Measurements from ENCODE around the gene LPCAT3. TPM values are rescaled to one million over a fixed set of nuclear protein-coding genes. Genes with fewer than 3 reads are reported as not detected.

LPCAT3 gene
- total RNA-seq, 2 donors from 2014 or later, result 34.3 to 45.2 TPM

DNA sequence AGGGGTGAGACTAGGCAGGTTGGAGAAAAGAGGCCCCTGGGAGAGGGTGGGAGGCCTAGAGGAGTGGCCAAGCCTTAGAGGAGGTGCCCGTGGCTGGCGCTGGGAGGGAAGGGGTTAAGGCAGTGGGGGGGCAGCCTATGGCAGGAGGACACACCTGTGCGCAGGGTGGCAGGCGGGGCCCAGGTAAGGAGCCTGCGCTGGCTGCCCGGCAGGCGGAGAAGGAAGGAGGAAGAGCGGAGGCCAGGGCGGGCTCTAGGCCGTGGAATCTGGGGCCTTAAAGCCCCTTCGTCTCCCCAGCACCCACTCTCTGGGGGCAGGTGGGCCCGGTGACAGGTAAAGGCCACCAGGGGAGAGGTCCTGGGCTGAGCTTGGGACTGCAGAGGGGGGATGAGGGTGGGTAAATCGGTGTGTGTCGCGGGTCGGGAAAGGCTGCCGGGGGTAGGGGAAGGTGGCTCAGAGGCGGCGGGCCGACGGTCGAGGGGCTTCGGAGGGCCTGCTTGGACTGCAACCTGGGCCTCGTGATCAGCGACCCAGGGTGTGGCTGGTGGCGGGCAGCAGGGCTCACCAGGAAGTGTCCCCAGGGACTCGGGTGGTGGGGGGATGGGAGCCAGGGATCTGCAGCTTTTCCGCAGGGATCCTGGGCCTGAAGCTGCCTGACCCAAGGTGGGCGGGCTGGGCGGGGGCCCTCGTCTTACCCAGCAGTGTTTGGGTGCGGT, 55.1 kb downstream of the LPCAT3 start:
- Mint-ChIP-seq H3K36me3 (ENCODE audit: low read depth) (peaks cover 6% of the 10 kb centered on the region), H3K27me3 (no peaks in the 10 kb centered on the region), H3K4me3 (peak overlapping the region; percentile 28), H3K27ac (peak overlapping the region; percentile 98), H3K4me1 (peaks cover 44% of the 10 kb centered on the region)
- ATAC-seq, result no peak
- H3K9me3 ChIP-seq (ENCODE audit: control insufficient read depth, low read length, poor library complexity, severe bottlenecking), result no peaks in the 10 kb centered on the region
- DNase-seq, result no peak

DNA sequence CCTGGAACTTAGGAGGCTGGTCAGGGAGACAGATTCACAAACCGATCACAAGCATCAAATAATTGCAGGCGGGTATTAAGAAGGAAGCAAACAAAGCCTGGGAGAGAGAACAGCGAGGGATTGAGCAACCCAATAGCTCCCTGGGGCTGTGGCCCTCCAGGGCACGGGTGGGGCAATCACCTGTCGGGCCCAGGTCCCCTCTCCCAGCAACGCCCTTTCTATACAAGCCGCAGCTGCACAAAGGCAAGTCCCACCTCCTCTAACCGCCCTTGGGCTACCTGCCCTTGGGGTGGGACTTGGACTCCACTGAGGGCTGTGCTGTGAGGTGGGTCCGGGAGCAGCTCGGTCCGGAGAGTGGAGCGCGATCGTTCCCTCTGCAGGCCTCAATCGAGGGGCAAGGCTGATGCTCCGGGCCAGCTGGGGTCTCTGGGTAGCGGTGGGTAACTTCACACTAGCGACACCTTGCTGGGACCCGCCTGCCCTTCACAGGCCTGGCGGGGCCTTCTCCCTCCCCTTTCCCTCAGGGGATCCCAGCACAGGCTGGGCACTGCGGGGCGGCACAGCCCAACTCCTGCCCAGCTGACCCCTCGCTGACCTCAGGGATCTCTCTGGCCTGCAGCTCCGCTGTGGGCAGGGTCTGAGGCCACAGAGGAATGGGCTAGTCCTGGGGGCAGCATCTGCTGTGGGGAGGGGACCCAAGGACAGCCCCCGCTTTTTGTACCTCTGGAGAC, 55.8 kb downstream of the LPCAT3 start:
- Mint-ChIP-seq H3K4me1 (peaks cover 48% of the 10 kb centered on the region), H3K27ac (peak overlapping the region; percentile 98), H3K27me3 (no peaks in the 10 kb centered on the region), H3K4me3 (peak overlapping the region; percentile 91), H3K36me3 (ENCODE audit: low read depth) (peaks cover 6% of the 10 kb centered on the region)
- no peak for DNase-seq
- no peaks in the 10 kb centered on the region for H3K9me3 ChIP-seq (ENCODE audit: control insufficient read depth, low read length, poor library complexity, severe bottlenecking)
- no peak for ATAC-seq

DNA sequence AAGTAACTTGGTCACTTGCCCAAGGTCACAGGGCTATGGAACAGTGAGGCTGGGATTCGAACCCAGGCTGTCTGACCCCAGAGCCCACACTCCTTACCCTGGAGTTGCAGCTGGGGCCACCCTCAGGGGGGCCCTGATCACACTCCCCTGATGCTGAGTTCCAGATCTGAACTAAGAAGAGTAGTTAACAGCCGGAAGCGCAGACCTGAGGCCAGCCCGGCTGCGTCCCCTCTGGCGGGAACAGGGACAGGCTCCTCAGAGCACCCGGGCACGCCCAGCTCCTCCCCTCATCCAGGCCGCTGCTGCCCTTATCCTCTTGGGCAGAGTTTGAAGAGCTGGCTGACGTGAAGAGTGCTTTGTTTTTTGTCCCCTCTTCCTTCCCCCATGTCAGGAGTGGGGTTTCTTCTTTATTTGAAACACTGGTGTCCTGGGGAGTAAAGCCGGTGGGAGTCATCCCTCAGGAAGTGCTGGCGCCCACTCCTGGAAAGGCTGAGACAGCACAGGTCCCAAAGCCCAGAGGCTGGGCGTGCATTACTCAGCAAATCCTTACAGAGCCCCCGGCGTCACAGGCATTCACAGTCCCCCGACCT, 56.5 kb downstream of the LPCAT3 start:
- Mint-ChIP-seq H3K36me3 (ENCODE audit: low read depth) (peaks cover 10% of the 10 kb centered on the region), H3K4me3 (peak overlapping the region; percentile 91), H3K27me3 (no peaks in the 10 kb centered on the region), H3K27ac (peak overlapping the region; percentile 98), H3K4me1 (peaks cover 54% of the 10 kb centered on the region)
- DNase-seq (peak in 1 of 3 donors; percentile 43), ATAC-seq (peak; percentile 24)
- H3K9me3 ChIP-seq (ENCODE audit: control insufficient read depth, low read length, poor library complexity, severe bottlenecking), result no peaks in the 10 kb centered on the region

DNA sequence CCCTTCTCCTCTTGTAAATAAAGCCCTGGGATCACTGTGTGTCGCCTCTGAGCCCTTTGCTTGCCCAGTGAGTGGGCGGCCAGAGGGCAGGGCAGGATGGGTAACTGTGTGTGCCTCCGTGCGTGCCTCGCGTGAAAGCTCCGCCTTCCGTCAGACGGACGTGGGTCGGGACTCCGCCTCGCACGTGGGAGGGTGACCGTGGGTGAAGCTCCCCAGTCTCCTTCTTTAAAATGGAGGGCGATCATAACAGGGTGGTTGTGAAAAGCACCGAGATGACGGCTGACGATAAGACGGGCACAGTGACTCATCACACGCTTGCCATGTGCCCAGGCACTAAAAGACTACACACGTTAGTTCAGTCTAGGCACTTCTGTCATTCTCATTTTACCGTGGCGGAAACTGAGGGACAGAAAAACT, 57.0 kb downstream of the LPCAT3 start:
- H3K27ac Mint-ChIP-seq, result peak overlapping the region; percentile 98
- no peaks in the 10 kb centered on the region for H3K27me3 Mint-ChIP-seq
- H3K4me1 Mint-ChIP-seq, result peaks cover 59% of the 10 kb centered on the region
- peak overlapping the region; percentile 91 for H3K4me3 Mint-ChIP-seq
- ATAC-seq (peak; percentile 83), DNase-seq (peak; percentile 76 to 86 (median 78))
- peaks cover 11% of the 10 kb centered on the region for H3K36me3 Mint-ChIP-seq (ENCODE audit: low read depth)
- no peaks in the 10 kb centered on the region for H3K9me3 ChIP-seq (ENCODE audit: control insufficient read depth, low read length, poor library complexity, severe bottlenecking)

DNA sequence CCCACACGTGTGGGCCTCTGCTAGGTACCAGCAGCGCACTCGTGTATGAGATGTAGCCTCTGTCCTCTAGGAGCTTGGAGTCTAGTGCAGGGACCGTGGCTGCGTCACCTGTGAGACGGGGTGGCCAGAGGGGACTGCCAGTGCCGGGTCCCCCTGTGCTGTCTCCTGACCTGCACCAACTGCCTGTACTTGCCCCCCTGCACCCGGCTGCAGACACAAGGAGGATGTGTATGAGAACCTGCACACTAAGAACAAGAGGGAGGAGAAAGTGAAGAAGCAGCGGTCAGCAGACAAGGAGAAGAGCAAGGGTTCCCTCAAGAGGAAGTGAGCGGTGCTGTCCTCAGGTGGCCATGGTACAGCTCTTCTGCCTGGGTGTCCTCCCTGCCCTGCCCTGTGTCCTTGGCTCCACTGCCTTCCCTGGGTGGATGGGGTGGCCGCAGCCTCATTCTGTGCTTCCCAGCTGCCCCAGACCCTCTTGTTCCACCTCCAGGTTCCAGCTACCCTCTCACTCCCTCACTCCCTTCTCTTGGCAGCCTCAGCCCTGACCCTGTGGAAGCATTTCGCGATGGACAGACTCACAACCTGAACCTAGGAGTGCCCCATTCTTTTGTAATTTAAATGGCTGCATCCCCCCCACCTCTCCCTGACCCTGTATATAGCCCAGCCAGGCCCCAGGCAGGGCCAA, 57.5 kb downstream of the LPCAT3 start:
- H3K36me3 Mint-ChIP-seq (ENCODE audit: low read depth), result peaks cover 11% of the 10 kb centered on the region
- no peaks in the 10 kb centered on the region for H3K9me3 ChIP-seq (ENCODE audit: control insufficient read depth, low read length, poor library complexity, severe bottlenecking)
- DNase-seq (no peak), ATAC-seq (no peak)
- no peaks in the 10 kb centered on the region for H3K27me3 Mint-ChIP-seq
- peaks cover 63% of the 10 kb centered on the region for H3K4me1 Mint-ChIP-seq
- H3K27ac Mint-ChIP-seq, result peak overlapping the region; percentile 98
- H3K4me3 Mint-ChIP-seq, result peak overlapping the region; percentile 91

DNA sequence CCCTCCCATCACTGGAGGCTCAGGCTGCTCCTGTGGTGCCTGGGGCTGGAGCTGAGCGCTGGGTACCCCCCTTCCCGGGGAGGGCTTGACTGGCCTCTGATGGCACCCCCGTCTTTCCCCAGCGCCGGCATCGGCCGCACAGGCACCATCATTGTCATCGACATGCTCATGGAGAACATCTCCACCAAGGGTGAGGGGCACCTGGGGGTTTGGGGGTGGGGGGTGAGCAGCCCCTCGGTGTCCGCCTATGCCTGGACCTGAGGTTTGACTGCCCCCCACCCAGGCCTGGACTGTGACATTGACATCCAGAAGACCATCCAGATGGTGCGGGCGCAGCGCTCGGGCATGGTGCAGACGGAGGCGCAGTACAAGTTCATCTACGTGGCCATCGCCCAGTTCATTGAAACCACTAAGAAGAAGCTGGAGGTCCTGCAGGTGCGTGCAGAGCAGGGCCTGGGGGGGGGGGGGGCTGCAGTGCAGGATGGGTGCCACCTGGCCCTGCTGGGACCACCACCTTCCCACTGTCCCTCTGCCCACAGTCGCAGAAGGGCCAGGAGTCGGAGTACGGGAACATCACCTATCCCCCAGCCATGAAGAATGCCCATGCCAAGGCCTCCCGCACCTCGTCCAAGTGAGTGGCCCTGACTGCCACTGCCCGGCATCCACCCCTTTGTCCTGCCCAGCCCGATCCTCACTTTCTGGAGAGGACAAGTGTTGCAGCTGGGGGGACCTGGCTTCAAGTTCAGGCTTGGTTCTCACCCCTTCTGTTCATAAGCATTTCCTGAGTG, 58.3 kb downstream of the LPCAT3 start:
- ATAC-seq, result no peak
- Mint-ChIP-seq H3K36me3 (ENCODE audit: low read depth) (peaks cover 11% of the 10 kb centered on the region), H3K27ac (peak overlapping the region; percentile 98), H3K27me3 (no peaks in the 10 kb centered on the region), H3K4me3 (peak overlapping the region; percentile 96), H3K4me1 (peaks cover 63% of the 10 kb centered on the region)
- no peaks in the 10 kb centered on the region for H3K9me3 ChIP-seq (ENCODE audit: control insufficient read depth, low read length, poor library complexity, severe bottlenecking)
- no peak for DNase-seq

DNA sequence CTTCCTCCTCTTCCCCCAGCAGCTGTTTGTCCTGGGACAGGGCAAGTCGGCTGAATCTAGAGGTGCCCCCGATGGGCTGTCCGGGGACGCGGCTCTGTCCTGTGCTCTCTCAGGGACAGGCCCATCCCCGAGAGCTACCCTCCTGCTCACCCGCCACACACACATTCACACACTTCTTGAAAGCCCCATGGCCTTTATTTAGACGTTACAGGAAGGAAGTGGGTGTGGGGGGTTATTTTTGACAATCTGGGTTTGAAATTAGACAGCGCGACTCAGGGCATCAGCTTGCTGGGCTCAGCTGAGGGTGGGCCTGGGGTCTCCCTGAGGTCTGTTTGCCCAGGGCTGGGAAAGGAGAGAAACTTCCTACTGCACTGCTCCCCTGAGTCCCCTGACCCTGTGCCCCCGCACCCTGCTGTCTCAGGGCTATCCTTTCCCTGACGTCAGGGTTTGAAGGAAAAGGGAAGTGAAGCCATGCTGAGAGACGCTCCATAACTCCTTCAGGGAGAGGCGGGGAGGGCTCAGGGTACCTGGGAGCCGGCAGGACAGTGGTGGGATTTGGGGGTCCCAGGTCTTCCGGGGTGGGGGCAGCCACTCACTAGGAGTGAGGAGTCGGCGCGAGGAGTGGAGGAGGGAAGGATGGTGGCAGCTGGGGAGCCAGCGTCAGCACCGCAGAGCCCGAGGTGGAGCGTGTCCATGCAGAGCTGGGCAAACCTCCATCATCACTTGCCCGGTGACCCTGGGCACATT, 59.0 kb downstream of the LPCAT3 start:
- ATAC-seq (peak; percentile 68), DNase-seq (peak; percentile 60 to 66 (median 60))
- peaks cover 13% of the 10 kb centered on the region for H3K36me3 Mint-ChIP-seq (ENCODE audit: low read depth)
- peak overlapping the region; percentile 98 for H3K27ac Mint-ChIP-seq
- peak overlapping the region; percentile 96 for H3K4me3 Mint-ChIP-seq
- peaks cover 68% of the 10 kb centered on the region for H3K4me1 Mint-ChIP-seq
- no peaks in the 10 kb centered on the region for H3K9me3 ChIP-seq (ENCODE audit: control insufficient read depth, low read length, poor library complexity, severe bottlenecking)
- no peaks in the 10 kb centered on the region for H3K27me3 Mint-ChIP-seq

DNA sequence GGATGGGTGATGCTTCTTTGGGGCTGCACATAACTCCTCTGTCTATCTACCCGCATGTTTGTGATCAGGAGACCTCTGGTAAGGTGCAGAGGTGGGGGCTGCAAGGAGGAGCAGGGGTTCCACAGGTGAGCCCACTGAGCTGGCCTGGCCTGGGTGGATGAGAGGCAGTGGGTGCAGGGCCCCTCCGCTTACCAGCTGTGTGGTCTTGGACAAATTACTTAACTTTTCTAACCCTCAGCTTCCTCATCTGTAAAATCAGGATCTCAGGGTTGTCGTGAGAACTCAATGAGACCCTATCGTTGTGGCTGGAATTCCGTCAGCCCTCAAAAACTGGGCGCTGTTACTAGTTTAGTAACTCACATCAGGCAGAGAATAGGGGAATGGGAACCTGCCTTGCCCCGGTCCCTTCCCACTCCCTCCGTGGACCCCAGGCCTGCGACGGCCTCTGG, 59.6 kb downstream of the LPCAT3 start:
- H3K9me3 ChIP-seq (ENCODE audit: control insufficient read depth, low read length, poor library complexity, severe bottlenecking), result no peaks in the 10 kb centered on the region
- Mint-ChIP-seq H3K27me3 (no peaks in the 10 kb centered on the region), H3K27ac (peak overlapping the region; percentile 98), H3K36me3 (ENCODE audit: low read depth) (peaks cover 13% of the 10 kb centered on the region), H3K4me1 (peaks cover 74% of the 10 kb centered on the region), H3K4me3 (peak overlapping the region; percentile 96)
- ATAC-seq (peak; percentile 1), DNase-seq (no peak)

DNA sequence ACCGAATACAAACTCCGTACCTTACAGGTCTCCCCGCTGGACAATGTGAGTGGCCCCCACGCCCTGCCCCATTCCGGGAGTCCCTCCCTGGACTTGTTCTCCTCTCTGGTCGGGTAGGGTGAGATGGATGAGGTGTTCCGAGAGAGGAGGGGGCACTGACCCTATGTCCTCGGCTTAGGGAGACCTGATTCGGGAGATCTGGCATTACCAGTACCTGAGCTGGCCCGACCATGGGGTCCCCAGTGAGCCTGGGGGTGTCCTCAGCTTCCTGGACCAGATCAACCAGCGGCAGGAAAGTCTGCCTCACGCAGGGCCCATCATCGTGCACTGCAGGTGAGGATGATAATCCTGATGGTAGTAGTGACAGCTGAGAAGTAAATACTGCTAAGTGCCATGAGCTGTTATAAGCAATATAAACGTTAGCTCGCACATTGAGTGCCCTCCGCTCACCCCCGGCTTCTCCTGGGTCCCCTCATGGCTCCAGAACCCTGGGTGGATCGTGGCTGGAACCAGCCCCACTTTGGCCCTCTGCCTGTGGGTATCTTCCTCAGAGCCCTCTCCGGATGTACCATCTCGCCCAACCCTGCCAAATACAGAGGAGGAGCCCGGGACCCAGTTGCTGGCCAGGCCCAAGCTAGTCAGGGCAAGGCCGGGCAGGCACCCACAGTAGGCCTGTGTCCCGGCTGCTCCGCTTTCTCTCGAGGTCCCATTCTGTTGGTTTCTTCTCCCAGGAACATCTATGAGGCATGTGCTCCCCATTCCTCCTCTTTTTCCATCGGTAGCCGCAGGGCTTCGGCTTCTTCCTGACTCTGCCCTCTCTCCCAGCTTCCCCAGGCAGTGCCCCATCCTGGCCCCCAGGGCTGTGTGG, 60.3 kb downstream of the LPCAT3 start:
- Mint-ChIP-seq H3K4me1 (peaks cover 80% of the 10 kb centered on the region), H3K36me3 (ENCODE audit: low read depth) (peaks cover 13% of the 10 kb centered on the region), H3K27me3 (no peaks in the 10 kb centered on the region), H3K27ac (peak overlapping the region; percentile 98), H3K4me3 (peak overlapping the region; percentile 96)
- ATAC-seq (no peak), DNase-seq (no peak)
- no peaks in the 10 kb centered on the region for H3K9me3 ChIP-seq (ENCODE audit: control insufficient read depth, low read length, poor library complexity, severe bottlenecking)

DNA sequence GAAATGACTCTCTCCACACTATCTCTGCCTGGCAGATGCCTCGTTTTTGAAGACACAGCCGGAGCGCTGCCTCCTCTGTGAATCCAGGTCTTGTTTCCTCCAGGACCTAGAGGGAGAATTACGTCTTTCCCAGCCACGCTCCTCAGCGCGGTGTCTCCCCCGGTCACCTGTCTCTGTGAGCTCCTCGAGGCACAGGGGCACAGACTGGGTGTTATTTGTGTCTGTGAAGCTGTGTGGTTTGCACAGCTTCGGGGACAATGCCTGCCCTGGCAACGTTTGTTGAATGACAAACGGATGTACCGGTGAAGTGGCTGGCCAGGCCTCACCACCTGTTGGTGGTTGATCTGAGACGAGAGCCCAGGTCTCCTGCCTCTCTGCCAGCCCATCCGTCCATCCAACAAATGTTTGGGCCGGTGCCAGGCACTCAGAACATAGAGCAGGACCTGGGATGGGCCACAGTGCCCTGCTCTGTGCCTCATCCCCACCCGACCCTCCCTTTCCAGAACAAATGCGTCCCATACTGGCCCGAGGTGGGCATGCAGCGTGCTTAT, 61.0 kb downstream of the LPCAT3 start:
- H3K36me3 Mint-ChIP-seq (ENCODE audit: low read depth), result peaks cover 13% of the 10 kb centered on the region
- peak overlapping the region; percentile 96 for H3K4me3 Mint-ChIP-seq
- DNase-seq (no peak), ATAC-seq (no peak)
- H3K27me3 Mint-ChIP-seq, result no peaks in the 10 kb centered on the region
- no peaks in the 10 kb centered on the region for H3K9me3 ChIP-seq (ENCODE audit: control insufficient read depth, low read length, poor library complexity, severe bottlenecking)
- H3K27ac Mint-ChIP-seq, result peak overlapping the region; percentile 98
- peaks cover 86% of the 10 kb centered on the region for H3K4me1 Mint-ChIP-seq

All from T-helper 17 cell (primary cell).